GM12878 (cell line): ENCODE measurements around the gene B4GALNT2. TPM values are rescaled to one million over a fixed set of nuclear protein-coding genes. Genes with fewer than 3 reads are reported as not detected.

Experiments
- ATAC-seq: fragments of 200-7000 bp; cut with Tn5 transposase; 3 replicates; pipeline ENCODE4 v1.9.1; 2020; ENCODE audit warnings: mild to moderate bottlenecking, moderate library complexity
- BruUV-seq: library from RNA; stranded (reverse); fragments of 400-500 nt; replicated peaks from 2 replicates; lab custom pipeline; 2021; lab: Mats Ljungman, UMichigan
- CTCF ChIA-PET: fragments of 300-600 bp; sonication (Branson Sonifier 250); formaldehyde crosslinking; extraction: SDS; loops from one replicate; lab custom pipeline; 2021; ENCODE audit warnings: inconsistent platforms; lab: Yijun Ruan, JAX
- POLR2A ChIA-PET: fragments of 350-600 bp; formaldehyde crosslinking; extraction: SDS; loops from one replicate; lab custom pipeline; 2021; ENCODE audit warnings: inconsistent platforms; lab: Charles Lee
- RAD21 ChIA-PET: fragments of 300-600 bp; sonication (Branson Sonifier 250); formaldehyde crosslinking; loops from one replicate; lab custom pipeline; 2023; ENCODE audit warnings: antibody characterized with exemption; ENCODE audit not compliant: unreplicated experiment; lab: Charles Lee
- SMC1A ChIA-PET: fragments of 300-600 bp; sonication (Branson Sonifier 250); formaldehyde crosslinking; loops from one replicate; lab custom pipeline; 2023; ENCODE audit not compliant: unreplicated experiment, uncharacterized antibody; lab: Charles Lee
- DNase-seq: peaks from one replicate; pipeline ENCODE4 v3.0.0-alpha.2; 2011; ENCODE audit warnings: low read depth, low spot score
- FAIRE-seq: peaks from 3 replicates; lab custom pipeline; 2011; peaks lifted over from hg19 to GRCh38; lab: Jason Lieb, UNC
- H2AFZ ChIP-seq: 2 replicates; pipeline ENCODE4 v1.6.0; 2011; ENCODE audit warnings: low read depth, low read length, control low read depth; ENCODE audit not compliant: control insufficient read depth
- H3K27ac ChIP-seq: 2 replicates; pipeline ENCODE4 v1.5.1; 2011; ENCODE audit warnings: control low read depth; ENCODE audit not compliant: control insufficient read depth, insufficient read depth
- H3K27me3 ChIP-seq, 2 experiments: replicated peaks in 1 of 2; 2 replicates each; pipeline versions ENCODE4 v1.6.0 to v1.6.1; 2011; ENCODE audit warnings: low read length in 1 of 2; ENCODE audit not compliant: control insufficient read depth in 2 of 2, insufficient read depth in 2 of 2
- H3K36me3 ChIP-seq, 2 experiments: 2 replicates each; pipeline ENCODE4 v1.5.1; 2011; ENCODE audit warnings: low read length in 1 of 2; ENCODE audit not compliant: control insufficient read depth in 2 of 2, insufficient read depth in 2 of 2
- H3K4me1 ChIP-seq: 2 replicates; pipeline ENCODE4 v1.6.1; 2011; ENCODE audit warnings: mild to moderate bottlenecking, low read length, moderate library complexity, mixed read lengths; ENCODE audit not compliant: control insufficient read depth, insufficient read depth
- H3K4me2 ChIP-seq: 2 replicates; pipeline ENCODE4 v1.6.0; 2011; ENCODE audit warnings: control low read depth; ENCODE audit not compliant: control insufficient read depth, insufficient read depth
- H3K4me3 ChIP-seq: fragments of 200-600 bp; sonication (generic); 2 replicates; pipeline ENCODE4 v1.5.1; 2016
- H3K79me2 ChIP-seq: 2 replicates; pipeline ENCODE4 v1.6.0; 2011; ENCODE audit warnings: low read length; ENCODE audit not compliant: control insufficient read depth, insufficient read depth
- H3K9ac ChIP-seq: 2 replicates; pipeline ENCODE4 v1.8.0; 2011; ENCODE audit warnings: low read length, control low read depth, mixed read lengths; ENCODE audit not compliant: control insufficient read depth, insufficient read depth
- H3K9me3 ChIP-seq: replicated peaks from 3 replicates; pipeline ENCODE4 v1.5.1; 2011; ENCODE audit warnings: mild to moderate bottlenecking, low read length; ENCODE audit not compliant: control insufficient read depth, insufficient read depth
- H4K20me1 ChIP-seq: 2 replicates; pipeline ENCODE4 v1.6.0; 2011; ENCODE audit not compliant: control insufficient read depth, insufficient read depth
- MLLT1 ChIP-seq: fragments of 450-650 bp; IDR thresholded peaks from 2 replicates; pipeline ENCODE4 v1.6.1; 2016; ENCODE audit warnings: mild to moderate bottlenecking
- PKNOX1 ChIP-seq: fragments of 450-650 bp; IDR thresholded peaks from 2 replicates; pipeline ENCODE4 v1.6.1; 2016; ENCODE audit warnings: mild to moderate bottlenecking
- WGBS: methylation state at CpG from one replicate; pipeline ENCODE4 v1.1.6; 2016; ENCODE audit warnings: low lambda C conversion rate; ENCODE audit not compliant: insufficient replicate concordance, insufficient coverage; ENCODE audit errors: missing lambda C conversion rate; 5-methylcytosine and 5-hydroxymethylcytosine counted together
- in situ Hi-C: fragments of 300-500 bp; cut with MboI; formaldehyde crosslinking; loops from 9 replicates; pipeline ENCODE4 v1.14.3; 2018; ENCODE audit warnings: mixed read lengths
- intact Hi-C: fragments of 100-400 bp; cut with micrococcal nuclease; formaldehyde crosslinking; loops from one replicate; pipeline ENCODE4 v1.14.2; 2022; ENCODE audit not compliant: unreplicated experiment
- polyA plus RNA-seq, 11 experiments: library from polyadenylated mRNA; depleted of rRNA in 4 of 11; unstranded in 6 of 11; stranded (reverse) in 5 of 11; fragments of >200 nt; fragmentation: Nextera tagmentation in 4 of 11; fragmentation: Illumina TruSeq in 1 of 11; extraction: Ambion mirVana in 4 of 11; extraction: Trizol in 1 of 11; gene quantifications; 1 replicate in 1 of 11; 2 replicates in 10 of 11; pipeline versions ENCODE4 v1.2.1 to v1.2.3, GENCODE V29; 2011 to 2016; ENCODE audit warnings: inconsistent platforms in 2 of 11, missing spikeins in 2 of 11, low read depth in 1 of 11
- total RNA-seq, 4 experiments: library from RNA; depleted of rRNA in 3 of 4; stranded (reverse); fragments of >200 nt in 3 of 4; fragmentation: Illumina TruSeq in 1 of 4; extraction: Trizol in 1 of 4; gene quantifications; 2 replicates each; pipeline versions ENCODE4 v1.2.1 to v1.2.3, GENCODE V29; 2013 to 2021

The B4GALNT2 gene
- total and polyA plus RNA-seq, 10 of the 15 experiments (the other 5 are each of a cell fraction or from before 2014, with no cell fraction given): not detected

GRCh38 chr17:49209061-49209571 lies 76.5 kb downstream of the B4GALNT2 start:
- intact Hi-C loops (no loop called here), in situ Hi-C loops (no loop called here)
- no peaks in the 10 kb centered on the region for H3K9me3 ChIP-seq
- SMC1A ChIA-PET: interaction anchor here (1.0 to 16.8 kb wide), 8 partner anchors 10 to 31 kb away, joined by 3 to 354 read pairs (median 4); no protein-coding TSS in a partner anchor
- no peaks in the 10 kb centered on the region for H3K27me3 ChIP-seq
- no peak for ATAC-seq
- H2AFZ ChIP-seq: no peak overlapping the region
- H3K4me2 ChIP-seq: peak overlapping the region; percentile 94
- H3K27ac ChIP-seq: peak overlapping the region; percentile 96; the same call in 1 of the 2 replicates
- 98% methylated on average over 10 of the region's 10 CpGs for WGBS
- H3K4me1 ChIP-seq: peaks cover 18% of the 10 kb centered on the region
- H4K20me1 ChIP-seq: no peaks in the 10 kb centered on the region
- peak overlapping the region; percentile 98 for H3K9ac ChIP-seq
- TF ChIP-seq MLLT1: 0 out of 2 replicates have a peak, but pooled peaks have one; percentile 46
- TF ChIP-seq PKNOX1: no peak
- no TSS peak for BruUV-seq
- H3K36me3 ChIP-seq: peaks cover 0 to 3% of the 10 kb centered on the region in 2 experiments; a peak in 1 of 4 replicates
- no peak for DNase-seq
- CTCF ChIA-PET: interaction anchor here (0.8 to 3.6 kb wide), 4 partner anchors 9 to 198 kb away, joined by 3 to 18 read pairs (median 8); no protein-coding TSS in a partner anchor
- RAD21 ChIA-PET: interaction anchor here (0.6 to 13.4 kb wide), 3 partner anchors 14 to 991 kb away, joined by 3 to 355 read pairs (median 3); no protein-coding TSS in a partner anchor
- FAIRE-seq: no peak
- H3K79me2 ChIP-seq: peaks cover 53% of the 10 kb centered on the region
- peak overlapping the region; percentile 98; the same call in 1 of the 2 replicates for H3K4me3 ChIP-seq
- POLR2A ChIA-PET: interaction anchor here (0.5 to 13.2 kb wide), 4 partner anchors 9 to 1095 kb away, joined by 3 to 537 read pairs (median 6); no protein-coding TSS in a partner anchor
